ENCODE measurements around the gene ZNF337.

Gene ZNF337

DNA sequence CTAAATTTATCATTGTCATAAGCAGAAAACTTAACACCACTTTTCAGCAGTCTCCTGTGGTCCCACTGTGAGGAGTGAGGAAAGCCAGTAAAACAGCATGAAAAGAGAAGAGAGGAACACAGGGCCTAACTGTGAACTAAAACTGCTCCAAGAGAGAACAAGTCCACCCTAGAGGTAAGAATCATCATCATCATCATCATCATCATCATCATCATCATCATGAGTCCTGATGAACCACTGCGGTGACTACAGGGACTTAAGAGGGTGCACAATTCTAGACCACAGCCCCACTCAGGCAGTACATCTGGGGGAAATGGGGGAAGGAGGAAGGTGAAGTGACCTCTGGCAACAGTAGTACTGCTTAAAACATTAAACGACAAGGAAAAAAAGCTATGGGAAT is 13.6 kb downstream of the ZNF337 start:
- in situ Hi-C loops (cut with HindIII; ENCODE audit: low sequenced_read_pairs) = no loop called here

GRCh38 chr20:25676164-25676809 is 20.4 kb downstream of the ZNF337 start:
- in situ Hi-C loops (cut with HindIII; ENCODE audit: low sequenced_read_pairs) = no loop called here
- TF ChIP-seq CTCF (IDR thresholded peaks at IDR 0.05; ENCODE audit: low read depth, low read length) = no peak
- peak; percentile 43 for DNase-seq (ENCODE audit: low read depth, low spot score)
- no peak overlapping the region for H3K4me3 ChIP-seq (ENCODE audit: low read depth, low read length)

More for the DNA sequence above, 13.6 kb downstream of the ZNF337 start:
- no peak for DNase-seq (ENCODE audit: low read depth, low spot score)
- no peak for TF ChIP-seq CTCF (IDR thresholded peaks at IDR 0.05; ENCODE audit: low read depth, low read length)
- no peak overlapping the region for H3K4me3 ChIP-seq (ENCODE audit: low read depth, low read length)

- DNase-seq (ENCODE audit: low read depth, low spot score) = no peak
- in situ Hi-C loops (cut with HindIII; ENCODE audit: low sequenced_read_pairs) = no loop called here
- no peak overlapping the region for H3K4me3 ChIP-seq (ENCODE audit: low read depth, low read length)
- TF ChIP-seq CTCF (IDR thresholded peaks at IDR 0.05; ENCODE audit: low read depth, low read length) = no peak
These were observed 21.5 kb downstream of the ZNF337 start for GRCh38 chr20:25675161-25675560.

- no peak for TF ChIP-seq CTCF (IDR thresholded peaks at IDR 0.05; ENCODE audit: low read depth, low read length)
- no peak for DNase-seq (ENCODE audit: low read depth, low spot score)
- in situ Hi-C loops (cut with HindIII; ENCODE audit: low sequenced_read_pairs) = no loop called here
- H3K4me3 ChIP-seq (ENCODE audit: low read depth, low read length) = no peak overlapping the region
These were observed 23.9 kb downstream of the ZNF337 start for GRCh38 chr20:25672659-25673235.

- DNase-seq (ENCODE audit: low read depth, low spot score) = peak; percentile 22
- in situ Hi-C loops (cut with HindIII; ENCODE audit: low sequenced_read_pairs) = no loop called here
- TF ChIP-seq CTCF (IDR thresholded peaks at IDR 0.05; ENCODE audit: low read depth, low read length) = peak; percentile 24
- no peak overlapping the region for H3K4me3 ChIP-seq (ENCODE audit: low read depth, low read length)
These were observed 26.7 kb downstream of the ZNF337 start for GRCh38 chr20:25669826-25670422.

DNA sequence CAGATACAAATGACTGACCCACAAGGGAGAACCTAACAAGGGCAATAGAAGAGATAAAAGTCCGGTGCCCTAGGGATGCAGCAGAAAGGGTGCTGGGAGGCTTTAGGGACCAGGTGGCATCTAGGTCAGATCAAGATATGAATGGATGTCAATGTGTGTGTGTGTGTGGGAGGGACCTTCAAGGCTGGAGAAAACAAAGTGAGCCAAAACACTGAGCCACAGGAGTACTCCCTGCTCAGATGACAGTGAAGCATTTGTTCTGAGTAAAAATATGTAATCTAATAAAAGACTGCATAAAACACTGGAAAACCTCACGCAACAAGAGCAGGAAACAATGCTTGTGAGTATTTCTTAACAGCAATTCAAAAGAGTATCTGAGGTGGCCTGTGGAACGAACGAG is 28.2 kb downstream of the ZNF337 start:
- TF ChIP-seq CTCF (IDR thresholded peaks at IDR 0.05; ENCODE audit: low read depth, low read length) = no peak
- no peak overlapping the region for H3K4me3 ChIP-seq (ENCODE audit: low read depth, low read length)
- in situ Hi-C loops (cut with HindIII; ENCODE audit: low sequenced_read_pairs) = no loop called here
- DNase-seq (ENCODE audit: low read depth, low spot score) = no peak

All from astrocyte of the spinal cord (primary cell).